Naive B cell (primary cell): Measurements from ENCODE around the gene LOXL4. TPM values are rescaled to one million over a fixed set of nuclear protein-coding genes. Genes with fewer than 3 reads are reported as not detected.

ENCODE experiments used
- ATAC-seq, 2 donors: fragments of 150-1000 bp; cut with Tn5 transposase; 2 replicates each; pipeline ENCODE4 v1.10.0; 2021; ENCODE audit warnings: low read depth in 2 of 2, mild to moderate bottlenecking in 2 of 2, moderate library complexity in 2 of 2
- DNase-seq: peaks from one replicate; pipeline ENCODE4 v3.0.0; 2022
- H3K27ac Mint-ChIP-seq, 6 donors: one replicate each; pipeline ENCODE4 v1.8.0; 2020 to 2022; ENCODE audit warnings: mild to moderate bottlenecking in 6 of 6, mixed read lengths in 6 of 6, moderate library complexity in 5 of 6, inconsistent platforms in 2 of 6
- H3K27me3 Mint-ChIP-seq, 3 donors: one replicate each; pipeline ENCODE4 v1.8.0; 2021 to 2022; ENCODE audit warnings: mixed read lengths in 3 of 3, mild to moderate bottlenecking in 1 of 3
- H3K36me3 Mint-ChIP-seq, 2 donors: one replicate each; pipeline ENCODE4 v1.8.0; 2020 to 2022; ENCODE audit warnings: mixed read lengths in 2 of 2, inconsistent platforms in 1 of 2, mild to moderate bottlenecking in 1 of 2
- H3K4me1 Mint-ChIP-seq, 3 donors: one replicate each; pipeline ENCODE4 v1.8.0; 2020 to 2022; ENCODE audit warnings: mixed read lengths in 3 of 3, inconsistent platforms in 1 of 3, mild to moderate bottlenecking in 1 of 3, moderate library complexity in 1 of 3
- H3K4me3 Mint-ChIP-seq, 8 donors: one replicate each; pipeline ENCODE4 v1.8.0; 2020 to 2022; ENCODE audit warnings: mild to moderate bottlenecking in 8 of 8, mixed read lengths in 8 of 8, moderate library complexity in 8 of 8, inconsistent platforms in 2 of 8
- H3K9me3 Mint-ChIP-seq, 7 donors: one replicate each; pipeline ENCODE4 v1.8.0; 2020 to 2022; ENCODE audit warnings: mixed read lengths in 7 of 7, mild to moderate bottlenecking in 5 of 7, inconsistent platforms in 2 of 7, moderate library complexity in 1 of 7
- polyA plus RNA-seq, 6 donors: library from polyadenylated mRNA; unstranded; fragments of 300-500 nt; fragmentation: Illumina TruSeq; gene quantifications; one replicate each; pipeline ENCODE4 v1.2.3, GENCODE V29; 2021; ENCODE audit warnings: low read depth in 6 of 6

The LOXL4 gene
- 1 to 10 TPM in 1 of 6 donors, under 1 TPM in 4, not detected in 1; 0.24 to 2.1 (median 0.43) TPM for polyA plus RNA-seq

- DNase-seq (peak; percentile 37), ATAC-seq (peak; percentile 77 to 78)
- Mint-ChIP-seq H3K4me1 (peaks cover 5 to 19% (median 19%) of the 10 kb centered on the region in 3 donors), H3K27me3 (peaks cover 0 to 11% (median 7%) of the 10 kb centered on the region in 3 donors), H3K9me3 (no peaks in the 10 kb centered on the region), H3K27ac (peak within 1 kb of the TSS; percentile 21 to 80 (median 44)), H3K4me3 (peak within 1 kb of the TSS; percentile 68 to 92 (median 85)), H3K36me3 (no peaks in the 10 kb centered on the region)
Observed at GRCh38 chr10:98267894-98268693, at the start of gene LOXL4. Gene LOXL4 (minus strand): TSS chr10:98268194. CDS start chr10:98263019, 5,175 bp downstream.

DNA sequence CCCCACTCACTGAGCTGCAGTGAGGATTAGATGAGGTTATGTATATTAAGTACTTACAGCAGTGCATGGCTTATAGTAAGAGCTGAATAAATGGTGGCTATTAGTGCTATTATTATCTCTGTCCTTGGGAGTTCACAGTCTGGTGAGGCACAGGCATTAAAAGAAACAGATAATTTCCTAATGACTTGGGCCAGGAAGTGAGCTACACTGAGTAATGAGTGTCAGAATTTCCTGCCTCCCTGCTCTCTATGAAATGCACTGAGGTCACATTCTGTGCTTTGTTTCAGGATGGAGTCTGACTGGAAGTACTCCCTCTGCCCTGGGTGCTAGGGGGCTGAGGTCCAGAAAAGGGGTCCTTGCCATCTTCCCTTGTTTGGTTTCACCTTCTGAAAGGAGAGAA is 48.7 kb upstream of the LOXL4 start:
- DNase-seq, result no peak
- H3K4me1 Mint-ChIP-seq, result peaks cover 9 to 17% (median 14%) of the 10 kb centered on the region in 3 donors
- peak overlapping the region in 3 of 6 donors; percentile 66 to 90 (median 81) for H3K27ac Mint-ChIP-seq
- H3K27me3 Mint-ChIP-seq, result peaks cover 0 to 16% (median 14%) of the 10 kb centered on the region in 3 donors
- H3K4me3 Mint-ChIP-seq, result no peak overlapping the region
- ATAC-seq, result peak in 1 of 2 donors; percentile 21
- H3K36me3 Mint-ChIP-seq, result no peaks in the 10 kb centered on the region
- no peaks in the 10 kb centered on the region for H3K9me3 Mint-ChIP-seq

DNA sequence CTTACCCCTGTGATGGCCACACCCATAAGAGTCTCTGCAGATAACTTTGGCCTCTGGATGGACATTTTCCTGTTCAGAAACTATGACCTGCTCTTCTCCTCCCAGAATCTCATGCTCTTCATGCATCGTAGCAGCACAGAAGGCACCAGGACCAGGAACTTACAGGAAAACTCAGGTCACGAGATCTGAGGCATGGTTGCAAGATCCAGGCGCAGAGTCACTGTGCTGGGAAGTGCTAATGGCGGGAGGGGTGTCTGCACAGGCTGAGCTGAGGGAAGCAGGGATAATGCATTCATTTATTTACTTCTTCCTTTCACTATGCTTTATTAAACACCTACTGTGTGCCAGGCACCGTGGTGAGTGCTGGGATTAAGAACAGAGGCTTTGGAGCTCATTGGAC is 48.2 kb upstream of the LOXL4 start:
- H3K4me1 Mint-ChIP-seq, result peaks cover 9 to 14% (median 12%) of the 10 kb centered on the region in 3 donors
- H3K4me3 Mint-ChIP-seq, result no peak overlapping the region
- no peaks in the 10 kb centered on the region for H3K9me3 Mint-ChIP-seq
- no peaks in the 10 kb centered on the region for H3K36me3 Mint-ChIP-seq
- H3K27ac Mint-ChIP-seq, result peak overlapping the region in 1 of 6 donors; percentile 34
- no peak for ATAC-seq
- DNase-seq, result no peak
- peaks cover 0 to 16% (median 14%) of the 10 kb centered on the region in 3 donors for H3K27me3 Mint-ChIP-seq

DNA sequence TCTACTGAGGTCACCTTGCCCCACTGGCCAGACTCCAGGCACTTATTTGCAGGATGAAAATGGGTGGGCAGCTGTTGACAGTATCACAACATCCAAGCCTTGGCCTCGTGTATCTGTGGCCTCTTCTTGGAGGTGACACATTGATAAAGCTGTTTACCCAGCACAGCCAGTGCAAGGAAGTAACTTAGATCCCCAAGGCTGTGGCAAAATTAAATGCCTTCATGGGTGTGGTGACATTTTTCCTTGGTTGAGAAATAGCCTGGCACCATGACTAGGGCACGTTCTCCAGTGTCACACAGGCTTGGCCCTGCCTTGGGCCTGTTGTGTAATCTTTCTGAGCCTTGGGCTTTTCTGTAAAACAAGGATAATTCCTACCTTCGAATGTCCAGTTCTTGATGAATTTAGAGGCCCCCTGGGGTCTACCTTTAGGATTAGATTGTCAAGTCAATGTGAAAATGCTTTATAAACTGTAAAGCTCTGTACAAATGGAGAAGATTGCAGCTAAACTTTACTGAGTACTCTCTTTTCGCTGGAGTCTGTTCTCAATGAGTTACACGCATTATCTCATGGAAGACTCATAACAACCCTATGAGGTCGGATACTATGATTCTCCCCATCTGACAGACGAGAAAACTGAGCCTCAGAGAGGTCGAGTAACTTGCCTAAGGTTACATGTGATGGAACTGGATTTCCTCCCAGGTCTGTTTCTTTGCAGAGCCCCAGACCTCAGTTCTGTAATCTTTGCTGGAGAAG is 46.7 kb upstream of the LOXL4 start:
- ATAC-seq, result no peak

DNA sequence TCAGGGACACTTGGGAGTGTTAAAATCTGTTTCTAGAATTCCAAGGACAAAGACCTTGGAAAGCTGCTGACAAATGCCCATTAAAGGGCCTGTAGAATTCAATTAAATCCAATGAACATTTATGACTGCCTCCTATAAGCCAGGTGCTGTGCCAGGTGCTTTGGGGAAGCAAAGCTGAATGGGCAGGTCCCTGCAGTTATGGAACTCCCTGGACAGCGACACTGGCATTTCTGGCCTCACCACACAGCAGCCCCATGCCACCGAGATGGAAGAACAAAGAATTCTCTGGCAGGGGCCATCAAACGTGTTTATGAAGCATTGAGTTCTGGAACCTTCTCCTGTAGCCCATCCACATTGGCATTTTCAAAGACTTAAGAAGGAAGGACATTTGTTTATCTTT is 45.6 kb upstream of the LOXL4 start:
- Mint-ChIP-seq H3K4me1 (peaks cover 20 to 29% (median 25%) of the 10 kb centered on the region in 3 donors), H3K9me3 (no peaks in the 10 kb centered on the region), H3K27ac (no peak overlapping the region), H3K4me3 (no peak overlapping the region), H3K27me3 (peaks cover 18 to 33% (median 19%) of the 10 kb centered on the region in 3 donors), H3K36me3 (no peaks in the 10 kb centered on the region)
- no peak for DNase-seq
- ATAC-seq, result no peak

More for the DNA sequence above, 46.7 kb upstream of the LOXL4 start:
- H3K9me3 Mint-ChIP-seq, result no peaks in the 10 kb centered on the region
- H3K27ac Mint-ChIP-seq, result no peak overlapping the region
- DNase-seq, result no peak
- peaks cover 14 to 18% (median 17%) of the 10 kb centered on the region in 3 donors for H3K4me1 Mint-ChIP-seq
- no peaks in the 10 kb centered on the region for H3K36me3 Mint-ChIP-seq
- H3K4me3 Mint-ChIP-seq, result no peak overlapping the region
- peaks cover 7 to 22% (median 14%) of the 10 kb centered on the region in 3 donors for H3K27me3 Mint-ChIP-seq

DNA sequence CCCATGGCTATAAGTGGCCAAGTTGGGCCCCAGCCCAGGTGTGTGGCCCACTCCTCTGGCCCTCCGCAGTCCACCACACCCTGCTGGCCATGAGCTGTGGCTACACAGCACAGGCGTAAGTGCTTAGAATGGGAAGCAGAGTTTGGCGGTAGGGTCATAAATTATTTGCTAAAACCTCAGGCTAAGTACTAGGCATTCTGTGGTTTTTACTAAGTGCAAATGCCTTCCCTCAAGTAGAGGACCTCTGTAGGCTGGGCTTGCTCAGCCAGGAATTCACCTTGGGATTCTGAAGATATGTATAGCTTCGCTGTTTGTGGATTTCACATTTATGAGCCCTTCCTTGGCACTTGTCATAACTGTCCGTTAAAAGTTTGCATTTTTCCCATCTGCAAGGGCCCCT is 44.8 kb upstream of the LOXL4 start:
- Mint-ChIP-seq H3K27ac (peak overlapping the region in 1 of 6 donors; percentile 28), H3K4me1 (peaks cover 23 to 31% (median 25%) of the 10 kb centered on the region in 3 donors), H3K9me3 (no peaks in the 10 kb centered on the region), H3K27me3 (peaks cover 23 to 40% (median 23%) of the 10 kb centered on the region in 3 donors), H3K36me3 (no peaks in the 10 kb centered on the region), H3K4me3 (no peak overlapping the region)
- ATAC-seq, result no peak
- no peak for DNase-seq

DNA sequence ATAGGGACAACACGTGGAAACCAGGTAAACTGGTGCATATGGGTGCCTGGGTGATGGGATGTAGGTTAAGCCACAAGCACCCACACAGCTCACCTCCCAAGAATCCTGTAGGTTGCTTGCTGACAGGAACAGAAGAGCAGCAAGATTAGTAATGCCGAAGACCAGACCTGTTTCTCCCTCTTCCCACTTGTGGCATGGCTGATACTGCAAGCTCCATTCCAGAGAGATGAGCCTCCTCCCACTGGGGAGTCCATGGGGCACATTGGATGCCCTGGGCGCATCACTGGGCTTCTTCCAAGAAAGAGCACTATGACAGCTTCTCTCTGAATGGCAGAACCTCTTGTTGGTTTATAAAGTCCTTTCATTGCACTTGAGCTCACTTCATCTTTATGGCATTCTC is 44.4 kb upstream of the LOXL4 start:
- Mint-ChIP-seq H3K9me3 (no peaks in the 10 kb centered on the region), H3K36me3 (no peaks in the 10 kb centered on the region), H3K27ac (no peak overlapping the region), H3K27me3 (peaks cover 23 to 40% (median 23%) of the 10 kb centered on the region in 3 donors), H3K4me3 (no peak overlapping the region), H3K4me1 (peaks cover 23 to 31% (median 25%) of the 10 kb centered on the region in 3 donors)
- DNase-seq (no peak), ATAC-seq (no peak)

DNA sequence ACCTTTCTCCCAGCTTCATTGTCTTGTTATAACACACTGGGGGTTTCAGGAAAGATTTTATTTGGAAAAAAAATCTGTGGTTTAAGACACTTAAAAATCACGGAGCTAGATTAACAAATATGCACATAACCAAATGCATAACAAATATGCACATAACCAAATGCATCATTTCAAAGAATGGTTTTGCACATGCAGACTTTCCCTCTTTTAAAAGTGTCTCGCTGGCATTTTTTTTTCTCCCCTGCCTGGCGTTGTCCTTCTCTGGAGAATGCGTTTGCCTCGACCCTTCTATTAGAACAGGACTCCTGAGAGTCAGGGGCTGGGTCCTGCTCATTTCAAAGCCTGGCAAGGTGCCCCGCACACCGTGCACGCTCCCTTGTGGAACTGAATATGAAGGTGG is 42.7 kb upstream of the LOXL4 start:
- Mint-ChIP-seq H3K4me1 (peaks cover 9 to 19% (median 16%) of the 10 kb centered on the region in 3 donors), H3K4me3 (peak overlapping the region in 1 of 8 donors; percentile 64), H3K9me3 (peaks cover 0 to 9% (median 0%) of the 10 kb centered on the region in 7 donors), H3K36me3 (no peaks in the 10 kb centered on the region), H3K27ac (peak overlapping the region in 1 of 6 donors; percentile 47), H3K27me3 (peaks cover 23 to 37% (median 32%) of the 10 kb centered on the region in 3 donors)
- ATAC-seq (no peak), DNase-seq (no peak)

- Mint-ChIP-seq H3K9me3 (peaks cover 0 to 9% (median 0%) of the 10 kb centered on the region in 7 donors), H3K4me1 (peaks cover 9 to 19% (median 16%) of the 10 kb centered on the region in 3 donors), H3K27ac (peak overlapping the region in 2 of 6 donors; percentile 39 to 81), H3K36me3 (no peaks in the 10 kb centered on the region), H3K27me3 (peaks cover 29 to 39% (median 34%) of the 10 kb centered on the region in 3 donors), H3K4me3 (peak overlapping the region in 7 of 8 donors; percentile 21 to 81 (median 72))
- DNase-seq (peak; percentile 6), ATAC-seq (peak in 1 of 2 donors; percentile 46)
Observed at GRCh38 chr10:98309366-98310355, 41.7 kb upstream of the LOXL4 start.

DNA sequence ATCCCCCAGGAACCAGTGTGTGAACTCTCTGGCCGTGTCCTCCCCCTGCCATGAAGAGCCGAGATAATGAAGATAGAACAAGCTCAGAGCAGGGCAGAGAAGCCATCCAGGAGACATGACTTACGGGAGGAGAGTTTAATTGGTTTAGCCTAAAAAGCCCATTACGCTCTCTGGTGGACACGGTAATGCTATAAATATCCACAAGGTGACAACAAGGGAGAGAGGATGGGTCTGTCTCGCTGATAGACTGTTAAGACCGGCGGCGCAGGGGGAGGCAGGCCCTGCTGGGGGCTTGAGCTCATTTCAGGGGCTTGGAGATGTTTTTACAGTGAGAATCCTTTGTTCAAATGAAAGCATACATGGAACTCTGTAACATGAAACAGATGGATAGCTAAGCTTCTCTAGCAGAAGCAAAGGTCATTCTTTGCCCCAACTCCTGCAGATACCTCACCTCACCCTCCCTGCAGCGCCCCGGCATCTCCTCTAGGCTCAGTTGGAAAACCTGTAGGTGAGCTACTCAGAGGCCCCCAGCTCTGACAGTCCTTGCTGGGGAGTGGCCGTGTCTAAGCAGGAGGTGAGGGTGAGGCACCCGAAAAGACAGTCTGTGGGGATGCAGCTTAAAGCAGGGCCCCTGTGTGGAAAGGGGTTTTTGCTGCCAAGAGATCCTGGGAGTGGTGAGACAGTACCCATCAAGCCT is 40.8 kb upstream of the LOXL4 start:
- ATAC-seq, result no peak
- H3K27me3 Mint-ChIP-seq, result peaks cover 36 to 37% (median 36%) of the 10 kb centered on the region in 3 donors
- no peak for DNase-seq
- H3K27ac Mint-ChIP-seq, result peak overlapping the region in 2 of 6 donors; percentile 39 to 81
- H3K36me3 Mint-ChIP-seq, result no peaks in the 10 kb centered on the region
- H3K4me3 Mint-ChIP-seq, result peak overlapping the region in 5 of 8 donors; percentile 21 to 80 (median 72)
- peaks cover 9 to 19% (median 16%) of the 10 kb centered on the region in 3 donors for H3K4me1 Mint-ChIP-seq
- peaks cover 0 to 9% (median 0%) of the 10 kb centered on the region in 7 donors for H3K9me3 Mint-ChIP-seq

DNA sequence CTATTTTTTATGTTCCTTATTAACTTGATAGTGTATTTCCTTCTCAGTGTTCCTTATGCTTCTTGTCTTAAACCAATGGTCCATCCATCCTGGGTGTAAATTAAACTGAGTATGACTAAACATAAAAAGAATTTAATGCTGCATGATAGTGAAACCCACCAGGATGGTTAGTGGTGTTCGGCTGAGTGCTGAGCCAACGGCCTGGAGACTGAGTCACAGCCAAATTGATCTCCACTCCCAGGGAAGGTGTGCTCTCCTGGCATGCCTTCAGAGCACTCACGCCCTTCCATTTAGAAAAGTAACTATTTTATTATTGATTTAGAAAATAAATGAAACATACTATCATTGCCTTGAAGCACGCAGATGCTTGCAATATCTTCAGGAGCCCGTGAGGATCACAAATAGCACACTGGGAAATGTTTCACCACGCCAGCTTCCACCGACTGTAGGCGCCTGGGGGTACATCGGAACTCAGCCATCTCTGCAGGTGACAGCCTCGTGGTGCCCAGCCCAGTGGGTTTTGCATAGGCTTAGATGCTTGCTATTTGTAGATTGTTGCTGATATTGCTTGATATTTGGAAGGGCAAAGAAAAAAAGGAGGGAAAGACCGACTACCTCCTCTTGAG is 40.0 kb upstream of the LOXL4 start:
- H3K9me3 Mint-ChIP-seq, result peaks cover 0 to 9% (median 0%) of the 10 kb centered on the region in 7 donors
- peaks cover 9 to 19% (median 16%) of the 10 kb centered on the region in 3 donors for H3K4me1 Mint-ChIP-seq
- no peaks in the 10 kb centered on the region for H3K36me3 Mint-ChIP-seq
- peak overlapping the region in 1 of 6 donors; percentile 67 for H3K27ac Mint-ChIP-seq
- peaks cover 36 to 41% (median 40%) of the 10 kb centered on the region in 3 donors for H3K27me3 Mint-ChIP-seq
- ATAC-seq (no peak), DNase-seq (no peak)
- no peak overlapping the region for H3K4me3 Mint-ChIP-seq
